C4-2B (cell line): ENCODE results near the gene TOPBP1.
A peak's percentile ranks its signal among the peaks of the same experiment; 100 is the strongest.

Source experiments
- CTCF ChIP-seq: fragments of 450-650 bp; conservative IDR thresholded peaks from 2 replicates; pipeline ENCODE4 v1.5.1; 2017; ENCODE audit warnings: mild to moderate bottlenecking
- ZFX ChIP-seq: fragments of 450-650 bp; IDR thresholded peaks from 2 replicates; pipeline ENCODE4 v1.6.1; 2017

GRCh38 chr3:133573629-133574194 is 88.0 kb downstream of the TOPBP1 start, which contains the start of gene CDV3:
- TF ChIP-seq CTCF = no peak
- peak; percentile 93 for TF ChIP-seq ZFX
